ENCODE measurements around the gene COL6A5.

COL6A5 gene

GRCh38 chr3:130529486-130530215 is 184.2 kb downstream of the COL6A5 start:
- no peak overlapping the region for H3K4me3 Mint-ChIP-seq
- no peak overlapping the region for H3K27ac Mint-ChIP-seq
- H3K9me3 Mint-ChIP-seq = no peaks in the 10 kb centered on the region
- H3K27me3 Mint-ChIP-seq = peaks cover 5% of the 10 kb centered on the region
- no peaks in the 10 kb centered on the region for H3K36me3 Mint-ChIP-seq (ENCODE audit: low read depth)
- H3K4me1 Mint-ChIP-seq (ENCODE audit: low read depth) = no peaks in the 10 kb centered on the region
- intact Hi-C loops (cut with micrococcal nuclease) = loop anchor here (10.0 kb wide), 1 partner anchor 375 kb away; no protein-coding TSS in a partner anchor

GRCh38 chr3:130533247-130533646 is 187.8 kb downstream of the COL6A5 start:
- intact Hi-C loops (cut with micrococcal nuclease) = loop anchor here (10.0 kb wide), 1 partner anchor 378 kb away; no protein-coding TSS in a partner anchor
- H3K9me3 Mint-ChIP-seq = no peaks in the 10 kb centered on the region
- no peaks in the 10 kb centered on the region for H3K4me1 Mint-ChIP-seq (ENCODE audit: low read depth)
- H3K36me3 Mint-ChIP-seq (ENCODE audit: low read depth) = no peaks in the 10 kb centered on the region
- no peak overlapping the region for H3K27ac Mint-ChIP-seq
- peaks cover 2% of the 10 kb centered on the region for H3K27me3 Mint-ChIP-seq
- H3K4me3 Mint-ChIP-seq = no peak overlapping the region
